H9 (cell line): ENCODE measurements around the gene SLCO4A1. TPM values are rescaled to one million over a fixed set of nuclear protein-coding genes. Genes with fewer than 3 reads are reported as not detected.

ENCODE experiments used
- DNase-seq: peaks from one replicate; pipeline ENCODE4 v3.0.0-alpha.2; 2017
- H2AFZ ChIP-seq: one replicate; pipeline ENCODE4 v1.6.1; 2013; ENCODE audit warnings: mild to moderate bottlenecking, low read length, control low read depth, moderate library complexity
- H2AK5ac ChIP-seq: 2 replicates; pipeline ENCODE4 v1.6.1; 2013; ENCODE audit warnings: low read length, control low read depth, mixed read lengths; ENCODE audit not compliant: insufficient read length
- H2BK120ac ChIP-seq: one replicate; pipeline ENCODE4 v1.6.1; 2013; ENCODE audit warnings: low read depth, mild to moderate bottlenecking, low read length, control low read depth, inconsistent platforms; ENCODE audit not compliant: poor library complexity, severe bottlenecking
- H2BK12ac ChIP-seq: 2 replicates; pipeline ENCODE4 v1.6.1; 2013; ENCODE audit warnings: low read length, control low read depth, mixed read lengths, low read depth; ENCODE audit not compliant: insufficient read length
- H2BK15ac ChIP-seq: 2 replicates; pipeline ENCODE4 v1.6.1; 2013; ENCODE audit warnings: low read depth, low read length, control low read depth
- H2BK20ac ChIP-seq: one replicate; pipeline ENCODE4 v1.6.1; 2013; ENCODE audit warnings: low read depth, mild to moderate bottlenecking, low read length, control low read depth, inconsistent platforms; ENCODE audit not compliant: poor library complexity, severe bottlenecking
- H2BK5ac ChIP-seq: 2 replicates; pipeline ENCODE4 v1.6.1; 2013; ENCODE audit warnings: low read length, control low read depth, mixed read lengths; ENCODE audit not compliant: insufficient read length
- H3K14ac ChIP-seq: 2 replicates; pipeline ENCODE4 v1.6.1; 2013; ENCODE audit warnings: low read length, control low read depth; ENCODE audit not compliant: insufficient read depth
- H3K18ac ChIP-seq: 2 replicates; pipeline ENCODE4 v1.6.1; 2013; ENCODE audit warnings: low read depth, mild to moderate bottlenecking, mixed read lengths, low read length, control low read depth; ENCODE audit not compliant: insufficient read length
- H3K23ac ChIP-seq: 2 replicates; pipeline ENCODE4 v1.6.1; 2013; ENCODE audit warnings: low read length, control low read depth, mixed read lengths, low read depth; ENCODE audit not compliant: insufficient read length
- H3K23me2 ChIP-seq: 2 replicates; pipeline ENCODE4 v1.6.1; 2013; ENCODE audit warnings: low read depth, mild to moderate bottlenecking, mixed read lengths, low read length, control low read depth; ENCODE audit not compliant: insufficient read length, poor library complexity, severe bottlenecking
- H3K27ac ChIP-seq: 2 replicates; pipeline ENCODE4 v1.5.1; 2013; ENCODE audit warnings: low read length, control low read depth, mixed read lengths, low read depth; ENCODE audit not compliant: insufficient read length
- H3K27me3 ChIP-seq: 2 replicates; pipeline ENCODE4 v1.6.1; 2013; ENCODE audit warnings: low read length, control low read depth, inconsistent platforms; ENCODE audit not compliant: insufficient read depth
- H3K4ac ChIP-seq: 2 replicates; pipeline ENCODE4 v1.6.1; 2013; ENCODE audit warnings: low read depth, mild to moderate bottlenecking, control low read depth, inconsistent platforms, low read length, moderate library complexity
- H3K4me1 ChIP-seq: 2 replicates; pipeline ENCODE4 v1.6.1; 2013; ENCODE audit warnings: low read length, control low read depth, inconsistent platforms; ENCODE audit not compliant: insufficient read depth
- H3K4me2 ChIP-seq: 2 replicates; pipeline ENCODE4 v1.6.1; 2013; ENCODE audit warnings: low read length, control low read depth, mixed read lengths; ENCODE audit not compliant: insufficient read length, insufficient read depth
- H3K56ac ChIP-seq: 2 replicates; pipeline ENCODE4 v1.6.1; 2013; ENCODE audit warnings: low read depth, mild to moderate bottlenecking, mixed read lengths, low read length, control low read depth; ENCODE audit not compliant: insufficient read length
- H3K79me1 ChIP-seq: 2 replicates; pipeline ENCODE4 v1.6.1; 2013; ENCODE audit warnings: low read depth, mild to moderate bottlenecking, moderate library complexity, low read length, control low read depth, inconsistent platforms; ENCODE audit not compliant: insufficient read depth, poor library complexity, severe bottlenecking
- H3K79me2 ChIP-seq: 2 replicates; pipeline ENCODE4 v1.6.1; 2013; ENCODE audit warnings: low read length, control low read depth, inconsistent platforms; ENCODE audit not compliant: insufficient read depth
- H3K9ac ChIP-seq: 2 replicates; pipeline ENCODE4 v1.6.1; 2013; ENCODE audit warnings: low read length, control low read depth, mixed read lengths; ENCODE audit not compliant: insufficient read length; ENCODE audit errors: extremely low read depth
- H3K9me3 ChIP-seq: one replicate; pipeline ENCODE4 v1.6.1; 2013; ENCODE audit warnings: low read depth, low read length, inconsistent platforms; ENCODE audit not compliant: control insufficient read depth
- H3T11ph ChIP-seq: one replicate; pipeline ENCODE4 v1.6.1; 2013; ENCODE audit warnings: mild to moderate bottlenecking, low read length, control low read depth, inconsistent platforms
- H4K20me1 ChIP-seq: one replicate; pipeline ENCODE4 v1.6.1; 2013; ENCODE audit not compliant: control insufficient read depth, insufficient read length, insufficient read depth
- H4K5ac ChIP-seq: 2 replicates; pipeline ENCODE4 v1.6.1; 2013; ENCODE audit warnings: low read depth, mild to moderate bottlenecking, mixed read lengths, low read length, control low read depth; ENCODE audit not compliant: insufficient read length
- H4K8ac ChIP-seq: replicated peaks from 2 replicates; pipeline ENCODE4 v1.6.1; 2013; ENCODE audit warnings: low read length, control low read depth, mixed read lengths, low read depth; ENCODE audit not compliant: insufficient read length
- H4K91ac ChIP-seq: 2 replicates; pipeline ENCODE4 v1.6.1; 2013; ENCODE audit warnings: low read depth, mild to moderate bottlenecking, moderate library complexity, mixed read lengths, low read length, control low read depth; ENCODE audit not compliant: insufficient read length
- H3K27ac Mint-ChIP-seq, 3 experiments: 2 replicates in 2 of 3; 3 replicates in 1 of 3; pipeline ENCODE4 v1.8.0; 2020 to 2021; ENCODE audit warnings: mixed read lengths in 3 of 3, mild to moderate bottlenecking in 1 of 3, moderate library complexity in 1 of 3
- H3K27me3 Mint-ChIP-seq: 2 replicates; pipeline ENCODE4 v1.8.0; 2021; ENCODE audit warnings: low read depth, mild to moderate bottlenecking, moderate library complexity, mixed read lengths
- H3K36me3 Mint-ChIP-seq, 3 experiments: 2 replicates in 2 of 3; 3 replicates in 1 of 3; pipeline ENCODE4 v1.8.0; 2020 to 2021; ENCODE audit warnings: low read depth in 3 of 3, mixed read lengths in 3 of 3; ENCODE audit not compliant: insufficient read depth in 1 of 3
- H3K4me1 Mint-ChIP-seq, 2 experiments: 2 replicates each; pipeline ENCODE4 v1.8.0; 2020; ENCODE audit warnings: mixed read lengths in 2 of 2
- H3K4me3 Mint-ChIP-seq, 2 experiments: 2 replicates in 1 of 2; 3 replicates in 1 of 2; pipeline ENCODE4 v1.8.0; 2020 to 2021; ENCODE audit warnings: mild to moderate bottlenecking in 2 of 2, mixed read lengths in 2 of 2, moderate library complexity in 1 of 2
- H3K9me3 Mint-ChIP-seq, 2 experiments: 2 replicates in 1 of 2; 3 replicates in 1 of 2; pipeline ENCODE4 v1.8.0; 2020; ENCODE audit warnings: mild to moderate bottlenecking in 2 of 2, mixed read lengths in 2 of 2, moderate library complexity in 1 of 2
- WGBS: extraction: QIAGEN DNeasy Blood & Tissue Kit; methylation state at CpG from one replicate; pipeline ENCODE4 v1.1.7; 2013; ENCODE audit warnings: missing lambda C conversion rate, low lambda C conversion rate, mixed read lengths; ENCODE audit not compliant: insufficient read length; ENCODE audit errors: extremely low coverage; 5-methylcytosine and 5-hydroxymethylcytosine counted together
- total RNA-seq: library from RNA; stranded (reverse); gene quantifications from 2 replicates; pipeline ENCODE4 v1.2.1, GENCODE V29; 2021
- TF ChIP-seq, protein P1 (sequence below): fragments of 200-600 bp; sonication (generic); conservative IDR thresholded peaks from 3 replicates; pipeline ENCODE4 v1.8.0; 2021; ENCODE audit warnings: antibody characterized with exemption, mild to moderate bottlenecking

The SLCO4A1 gene
- total RNA-seq, 1 experiment from 2014 or later, result 9.4 TPM

DNA sequence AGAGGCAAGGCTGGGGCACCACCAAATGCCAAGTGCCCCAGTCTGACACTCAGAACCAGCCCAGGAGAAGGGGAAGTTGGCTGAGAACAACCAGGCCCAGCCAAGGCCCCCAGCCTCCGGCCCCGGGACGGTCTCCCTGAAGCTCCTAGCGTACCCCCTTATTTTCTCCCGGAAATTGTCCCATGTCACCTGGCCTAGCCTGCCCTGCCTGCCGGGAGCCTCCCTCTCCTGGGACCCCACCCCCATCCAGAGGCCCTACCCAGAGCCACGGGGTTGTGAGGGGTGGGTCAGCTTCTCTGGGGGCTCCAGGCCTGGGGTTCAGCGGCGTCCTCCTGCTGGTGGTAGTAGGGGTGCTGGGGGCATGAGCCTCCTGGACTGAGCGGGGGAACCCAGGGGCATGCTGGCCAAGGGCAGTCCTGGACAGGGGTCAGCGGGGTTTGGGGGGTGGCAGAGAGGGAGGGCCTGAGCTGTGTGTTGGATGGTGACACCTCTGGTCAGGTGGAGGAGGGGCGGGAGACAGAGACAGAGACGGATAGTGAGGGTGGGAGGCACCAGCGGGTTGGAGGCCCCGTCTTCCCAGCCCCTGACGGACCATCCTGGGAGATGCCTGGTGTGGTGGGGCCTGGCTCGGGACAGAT, 7.9 kb upstream of the SLCO4A1 start:
- Histone ChIP-seq H2BK5ac (no peak overlapping the region), H3K4me2 (no peak overlapping the region), H3K4ac (no peak overlapping the region), H4K20me1 (no peaks in the 10 kb centered on the region), H3K9ac (no peak overlapping the region), H3K23me2 (no peaks in the 10 kb centered on the region), H2AK5ac (no peak overlapping the region), H3K79me1 (no peaks in the 10 kb centered on the region), H4K91ac (no peak overlapping the region), H3K18ac (no peak overlapping the region), H4K5ac (no peak overlapping the region), H3K23ac (no peak overlapping the region), H3K27ac (no peak overlapping the region), H2BK120ac (no peak overlapping the region), H2AFZ (no peak overlapping the region), H2BK15ac (no peak overlapping the region), H3T11ph (no peak overlapping the region), H3K9me3 (no peaks in the 10 kb centered on the region), H3K4me1 (no peaks in the 10 kb centered on the region), H3K56ac (no peak overlapping the region), H4K8ac (no peak overlapping the region), H3K14ac (no peak overlapping the region), H2BK20ac (no peak overlapping the region), H2BK12ac (no peak overlapping the region), H3K27me3 (no peaks in the 10 kb centered on the region), H3K79me2 (no peaks in the 10 kb centered on the region)
- TF ChIP-seq, protein P1, sequence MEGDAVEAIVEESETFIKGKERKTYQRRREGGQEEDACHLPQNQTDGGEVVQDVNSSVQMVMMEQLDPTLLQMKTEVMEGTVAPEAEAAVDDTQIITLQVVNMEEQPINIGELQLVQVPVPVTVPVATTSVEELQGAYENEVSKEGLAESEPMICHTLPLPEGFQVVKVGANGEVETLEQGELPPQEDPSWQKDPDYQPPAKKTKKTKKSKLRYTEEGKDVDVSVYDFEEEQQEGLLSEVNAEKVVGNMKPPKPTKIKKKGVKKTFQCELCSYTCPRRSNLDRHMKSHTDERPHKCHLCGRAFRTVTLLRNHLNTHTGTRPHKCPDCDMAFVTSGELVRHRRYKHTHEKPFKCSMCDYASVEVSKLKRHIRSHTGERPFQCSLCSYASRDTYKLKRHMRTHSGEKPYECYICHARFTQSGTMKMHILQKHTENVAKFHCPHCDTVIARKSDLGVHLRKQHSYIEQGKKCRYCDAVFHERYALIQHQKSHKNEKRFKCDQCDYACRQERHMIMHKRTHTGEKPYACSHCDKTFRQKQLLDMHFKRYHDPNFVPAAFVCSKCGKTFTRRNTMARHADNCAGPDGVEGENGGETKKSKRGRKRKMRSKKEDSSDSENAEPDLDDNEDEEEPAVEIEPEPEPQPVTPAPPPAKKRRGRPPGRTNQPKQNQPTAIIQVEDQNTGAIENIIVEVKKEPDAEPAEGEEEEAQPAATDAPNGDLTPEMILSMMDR, result no peak
- peaks cover 14 to 43% of the 10 kb centered on the region in 2 experiments for H3K4me1 Mint-ChIP-seq
- H3K36me3 Mint-ChIP-seq, result no peaks in the 10 kb centered on the region
- no peak for DNase-seq
- no peak overlapping the region; a peak in 1 of 7 replicates for H3K27ac Mint-ChIP-seq
- H3K9me3 Mint-ChIP-seq, result no peaks in the 10 kb centered on the region; a peak in 1 of 5 replicates
- H3K27me3 Mint-ChIP-seq, result peaks cover 39% of the 10 kb centered on the region
- WGBS, result no CpG with 5 or more reads among the region's 17 CpGs
- no peak overlapping the region for H3K4me3 Mint-ChIP-seq
